Measurements from ENCODE around the gene NUDT3. TPM values are rescaled to one million over a fixed set of nuclear protein-coding genes. Genes with fewer than 3 reads are reported as not detected.

NUDT3 gene
- total and polyA plus RNA-seq, 9 of the 15 experiments (the other 6 are each of a cell fraction or from before 2014, with no cell fraction given) = 5.4 to 81.2 (median 56.4) TPM

GRCh38 chr6:34315256-34315655 lies 77.2 kb downstream of the NUDT3 start:
- Histone ChIP-seq H3K9ac (ENCODE audit: insufficient read depth in 1 of 2, low read depth in 2 of 2, low read length in 2 of 2) (peak overlapping the region in 1 of 2 experiments; percentile 35; a peak in 1 of 4 replicates), H3K27me3 (ENCODE audit: control insufficient read depth in 2 of 2, insufficient read depth in 2 of 2, low read length in 2 of 2) (no peaks in the 10 kb centered on the region), H3K79me2 (ENCODE audit: control insufficient read depth, insufficient read depth, low read length) (peaks cover 89% of the 10 kb centered on the region), H2AFZ (ENCODE audit: low read depth, low read length) (no peak overlapping the region), H3K4me3 (no peak overlapping the region), H3K4me1 (replicated peaks in 1 of 2; ENCODE audit: control insufficient read depth in 2 of 2, insufficient read depth in 2 of 2, low read length in 2 of 2) (peaks cover 12 to 44% of the 10 kb centered on the region in 2 experiments), H3K4me2 (ENCODE audit: insufficient read depth, low read length) (no peak overlapping the region), H3K9me3 (replicated peaks; ENCODE audit: control insufficient read depth, insufficient read depth, low read depth, low read length) (no peaks in the 10 kb centered on the region), H3K36me3 (ENCODE audit: control insufficient read depth, insufficient read depth, low read length) (peaks cover 10% of the 10 kb centered on the region), H3K9me1 (ENCODE audit: control insufficient read depth, insufficient read depth, low read length) (no peaks in the 10 kb centered on the region), H4K20me1 (replicated peaks; ENCODE audit: control insufficient read depth, insufficient read depth, low read length) (no peaks in the 10 kb centered on the region), H3K27ac (ENCODE audit: extremely low read depth, low read depth, low read length) (peak overlapping the region; percentile 66; the same call in 1 of the 3 replicates)
- intact Hi-C loops (cut with micrococcal nuclease) = no loop called here
- TF ChIP-seq SOX6 (IDR thresholded peaks at IDR 0.05) (no peak), RUNX1 (IDR thresholded peaks at IDR 0.05; ENCODE audit: low read depth) (no peak), ZNF318 (IDR thresholded peaks at IDR 0.05; ENCODE audit: borderline replicate concordance in 1 of 2, low read depth in 1 of 2) (no peak), SAFB2 (IDR thresholded peaks at IDR 0.05; ENCODE audit: borderline replicate concordance, low read depth, low read length, severe bottlenecking) (no peak), FOSL1 (tag; conservative IDR thresholded peaks at IDR 0.05) (no peak)
- TF ChIP-seq, protein P1, sequence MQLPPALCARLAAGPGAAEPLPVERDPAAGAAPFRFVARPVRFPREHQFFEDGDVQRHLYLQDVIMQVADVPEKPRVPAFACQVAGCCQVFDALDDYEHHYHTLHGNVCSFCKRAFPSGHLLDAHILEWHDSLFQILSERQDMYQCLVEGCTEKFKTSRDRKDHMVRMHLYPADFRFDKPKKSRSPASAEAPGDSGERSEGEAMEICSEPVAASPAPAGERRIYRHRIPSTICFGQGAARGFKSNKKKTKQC (CRISPR knock-in tag; IDR thresholded peaks at IDR 0.05) = no peak
- TF ChIP-seq, protein P2, sequence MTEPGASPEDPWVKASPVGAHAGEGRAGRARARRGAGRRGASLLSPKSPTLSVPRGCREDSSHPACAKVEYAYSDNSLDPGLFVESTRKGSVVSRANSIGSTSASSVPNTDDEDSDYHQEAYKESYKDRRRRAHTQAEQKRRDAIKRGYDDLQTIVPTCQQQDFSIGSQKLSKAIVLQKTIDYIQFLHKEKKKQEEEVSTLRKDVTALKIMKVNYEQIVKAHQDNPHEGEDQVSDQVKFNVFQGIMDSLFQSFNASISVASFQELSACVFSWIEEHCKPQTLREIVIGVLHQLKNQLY (CRISPR knock-in tag; conservative IDR thresholded peaks at IDR 0.05) = no peak
- no TSS peak for BruUV-seq (replicated peaks)
- ChIA-PET CTCF (ENCODE audit: low intra/inter-chr PET ratio) (no interaction called here), POLR2A (interaction anchor here (0.6 to 1.7 kb wide), 6 partner anchors 9 to 19 kb away, joined by 3 to 8 read pairs (median 4); no protein-coding TSS in a partner anchor)
- FAIRE-seq (no peak), DNase-seq (ENCODE audit: extremely low read depth in 1 of 4, low spot score in 3 of 4) (no peak), ATAC-seq (no peak)
- 70% methylated on average over 1 of the region's 1 CpG for WGBS (ENCODE audit: insufficient coverage, low coverage, missing lambda C conversion rate)
- in situ Hi-C loops (cut with MboI) = no loop called here
